Activated CD8-positive, alpha-beta memory T cell treated with anti-CD3 and anti-CD28 coated beads for 48 hours (primary cell): Measurements from ENCODE around the gene C22orf31.

Experiments
- DNase-seq, 3 experiments: peaks; one replicate each; pipeline ENCODE4 v3.0.0-alpha.2; 2020; ENCODE audit warnings: low read depth in 2 of 3, low spot score in 2 of 3

Gene C22orf31

DNA sequence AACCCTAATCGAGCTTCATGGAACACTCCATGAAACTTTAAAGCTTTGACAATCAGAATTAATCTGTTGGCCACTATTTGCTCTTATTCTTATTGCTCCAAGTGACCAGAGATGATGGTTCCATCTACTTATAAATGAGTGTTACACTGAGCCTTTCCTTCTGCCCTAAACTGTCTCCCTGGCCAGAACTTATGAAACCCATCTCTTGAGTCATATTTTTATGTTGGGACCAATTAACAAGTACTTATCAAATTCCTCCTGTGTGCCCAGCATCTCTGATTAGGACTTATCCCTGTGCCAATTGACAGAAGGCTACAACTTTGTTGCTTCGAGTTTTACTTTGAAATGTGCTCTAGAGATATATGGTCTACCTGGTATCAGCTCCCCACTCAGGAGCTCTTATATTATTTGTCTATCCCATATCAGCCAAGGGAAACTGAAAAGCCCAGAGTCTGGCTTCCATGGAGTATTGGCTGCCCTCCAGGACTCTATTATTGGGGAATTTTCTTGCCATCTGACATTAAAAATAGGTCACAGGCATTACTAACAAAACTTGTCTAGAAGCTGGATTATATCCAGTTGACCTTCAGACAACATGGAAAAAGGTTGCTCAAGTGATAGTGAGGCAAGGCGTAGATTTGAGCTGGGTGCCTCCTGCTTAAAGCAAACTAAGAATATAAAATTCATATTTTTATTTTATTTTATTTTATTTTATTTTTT is 20.0 kb upstream of the C22orf31 start:
- no peak for DNase-seq

DNA sequence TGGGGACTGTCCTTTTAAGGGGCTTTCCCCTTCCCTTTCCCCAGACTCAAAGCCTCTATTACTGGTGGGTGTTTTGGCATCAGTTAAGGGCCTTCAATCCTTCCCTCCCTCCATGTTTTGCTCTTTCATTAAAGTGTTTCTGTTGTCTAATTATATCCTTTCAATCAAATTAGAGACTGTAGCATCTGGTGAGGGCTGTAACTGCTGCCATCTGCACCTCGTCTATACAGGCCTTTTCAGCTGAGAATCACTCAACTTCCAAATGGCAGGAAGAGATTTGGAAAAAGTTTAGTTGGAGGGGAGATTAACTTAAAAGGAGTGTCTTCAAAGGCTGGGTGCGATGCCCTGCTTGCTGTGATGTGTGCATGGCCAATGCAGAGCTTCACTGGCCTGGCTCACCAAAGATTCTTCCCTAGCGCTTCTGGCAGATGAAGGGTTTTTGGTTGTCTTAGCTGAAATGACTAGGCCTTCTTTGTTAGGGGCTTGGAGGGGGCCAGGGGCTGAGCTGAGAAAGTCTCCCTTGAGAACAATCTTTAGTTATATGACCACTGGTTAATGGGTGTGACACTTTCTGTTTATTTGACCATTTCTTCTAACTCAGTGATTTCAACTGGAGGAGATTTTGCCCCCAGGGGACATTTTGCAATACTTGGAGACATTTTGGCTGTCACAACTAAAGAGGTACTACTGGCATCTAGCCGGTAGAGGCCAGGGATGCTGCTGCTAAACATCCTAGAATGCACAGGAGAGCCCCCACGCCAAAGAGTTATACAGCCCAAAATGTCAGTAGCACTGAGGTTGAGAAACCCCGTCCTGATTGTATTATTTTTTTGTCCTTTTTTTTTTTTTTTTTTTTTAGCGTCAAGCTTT is 18.7 kb upstream of the C22orf31 start:
- DNase-seq = no peak

DNA sequence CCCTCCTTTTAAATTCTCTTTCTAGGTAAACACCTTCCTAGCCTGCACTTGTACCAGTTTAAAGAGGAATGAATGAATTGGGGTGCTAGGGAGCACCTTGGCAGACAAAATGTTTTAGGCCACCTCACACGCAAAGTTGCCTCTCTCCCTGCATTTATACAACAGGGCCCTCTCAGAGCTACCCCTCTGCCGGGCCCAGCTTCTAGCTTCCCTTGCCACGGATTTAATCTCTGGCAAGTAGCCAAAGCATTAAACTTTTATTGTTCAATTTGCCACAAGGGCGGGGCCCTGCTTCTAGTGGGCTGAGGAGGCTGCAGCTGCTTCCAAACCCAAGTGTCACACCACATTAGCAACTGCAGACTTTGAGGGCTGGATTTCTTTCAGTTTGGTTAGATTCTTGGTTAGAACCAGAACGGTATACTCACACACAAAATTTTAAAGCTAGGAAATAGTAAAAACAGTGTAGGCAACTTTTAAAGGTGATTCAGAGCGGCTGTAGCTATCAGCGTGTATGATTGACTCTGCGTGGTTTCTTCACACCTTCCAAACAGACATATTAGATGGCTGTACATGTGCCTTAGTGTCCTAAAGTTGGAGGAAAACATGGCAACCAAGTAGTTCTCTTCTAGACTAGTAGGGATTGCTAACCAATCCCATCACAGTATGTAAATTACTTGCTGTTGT is 17.7 kb upstream of the C22orf31 start:
- DNase-seq = no peak

DNA sequence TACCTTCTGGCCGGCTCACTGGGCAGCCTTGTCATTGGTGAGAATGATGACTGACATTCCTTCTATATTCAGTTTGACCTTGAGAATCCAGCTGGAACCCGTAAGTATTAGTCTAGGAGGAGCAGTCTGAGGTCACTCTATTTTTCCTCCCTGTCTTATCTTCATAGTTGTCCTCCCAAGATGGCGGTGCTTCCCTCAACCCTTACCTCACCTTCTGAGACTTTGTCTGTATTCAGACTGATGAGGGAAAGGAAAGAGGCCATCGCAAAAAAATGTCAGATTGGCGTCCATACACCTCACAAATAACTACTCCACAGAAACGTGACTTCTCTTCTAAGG is 17.2 kb upstream of the C22orf31 start:
- DNase-seq = no peak

DNA sequence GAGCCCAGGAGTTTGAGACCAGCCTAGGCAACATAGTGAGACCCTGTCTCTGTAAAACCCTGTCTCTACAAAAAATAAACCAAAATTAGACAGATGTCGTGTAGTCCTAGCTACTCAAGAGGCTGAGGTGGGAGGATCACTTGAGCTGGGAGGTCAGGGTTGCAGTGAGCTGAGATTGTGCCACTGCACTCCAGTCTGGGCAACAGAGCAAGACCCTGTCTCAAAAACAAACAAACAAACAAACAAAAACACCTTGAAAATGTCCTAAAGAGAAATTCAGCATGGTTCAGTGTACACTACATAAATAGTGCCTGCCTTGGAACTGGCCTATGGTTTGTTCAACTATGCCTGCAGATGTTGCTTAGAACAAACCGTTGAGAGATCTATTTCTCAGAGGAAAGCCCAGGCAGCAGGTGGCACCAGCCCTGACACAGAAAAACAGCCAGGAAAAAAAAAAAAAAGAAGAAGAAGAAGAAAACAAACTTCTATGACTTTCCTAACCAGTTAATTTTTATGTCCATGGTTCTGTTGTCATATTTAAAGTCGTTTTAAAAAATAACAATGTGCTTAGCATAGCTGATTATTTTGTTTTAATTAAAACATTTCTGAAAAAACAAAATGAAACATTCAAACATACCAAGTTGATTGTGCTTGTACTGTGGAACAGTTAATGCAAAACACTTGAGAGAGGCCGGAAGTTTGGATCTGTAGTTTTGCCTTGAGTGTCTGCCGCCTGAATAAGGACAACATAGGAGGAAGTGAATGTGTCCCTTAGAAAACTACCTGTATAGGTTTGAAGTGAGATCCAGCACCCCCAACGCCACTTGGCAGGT is 16.6 kb upstream of the C22orf31 start:
- no peak for DNase-seq

DNA sequence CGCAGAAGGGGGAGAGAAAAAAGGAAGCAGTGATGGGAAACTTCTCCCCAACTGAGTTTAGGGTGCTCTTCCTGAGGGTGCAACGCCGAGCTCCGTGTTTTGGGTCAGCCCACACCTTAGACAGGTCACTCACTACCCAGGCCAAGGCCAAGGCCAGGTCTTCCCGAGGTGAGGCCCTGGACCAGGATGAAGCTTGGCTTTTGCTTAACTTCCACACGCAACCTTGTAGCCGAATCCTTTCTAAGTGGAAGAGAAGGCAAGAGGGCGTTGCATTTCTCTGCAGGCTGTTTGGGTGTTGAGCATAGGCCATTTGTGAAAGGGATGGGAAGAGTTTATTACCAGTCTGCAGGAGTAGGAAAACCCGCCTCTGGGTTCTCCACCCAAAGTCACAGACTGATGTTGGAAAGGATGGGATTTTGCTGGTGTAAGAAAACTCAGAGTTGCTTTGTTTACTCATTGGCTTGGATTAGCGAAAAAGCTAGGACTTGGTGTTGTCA is 12.7 kb upstream of the C22orf31 start:
- DNase-seq = no peak

DNA sequence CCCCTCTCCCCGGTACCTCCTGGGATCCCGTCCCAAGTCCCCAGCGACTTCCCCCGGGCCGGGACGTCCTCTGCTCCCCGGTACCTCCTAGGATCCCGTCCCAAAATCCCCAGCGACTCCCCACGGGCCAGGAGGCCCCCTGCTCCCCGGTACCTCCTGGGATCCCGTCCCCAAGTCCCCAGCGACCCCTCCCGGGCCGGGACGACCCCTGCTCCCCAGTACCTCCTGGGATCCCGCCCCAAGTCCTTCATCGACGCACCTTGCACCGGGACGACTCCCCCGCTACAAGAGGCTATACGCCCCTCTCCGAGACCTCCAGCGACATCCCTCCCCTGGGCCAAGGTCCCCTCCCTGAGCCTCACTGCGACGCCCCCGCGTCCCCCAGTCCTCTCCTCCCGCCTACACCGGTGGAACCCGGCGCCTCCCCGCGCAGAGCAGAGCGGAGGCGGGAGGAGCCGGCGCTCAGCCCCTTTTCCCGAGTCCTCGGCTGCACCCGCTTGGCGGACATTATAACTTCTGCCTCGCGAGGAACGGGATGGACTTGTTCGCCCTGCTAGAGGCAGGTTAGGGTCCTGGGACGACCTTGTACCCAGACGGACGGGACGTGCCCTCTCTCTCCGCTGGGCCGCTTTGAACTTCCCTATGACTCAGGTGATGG is 12.1 kb upstream of the C22orf31 start:
- DNase-seq = no peak

DNA sequence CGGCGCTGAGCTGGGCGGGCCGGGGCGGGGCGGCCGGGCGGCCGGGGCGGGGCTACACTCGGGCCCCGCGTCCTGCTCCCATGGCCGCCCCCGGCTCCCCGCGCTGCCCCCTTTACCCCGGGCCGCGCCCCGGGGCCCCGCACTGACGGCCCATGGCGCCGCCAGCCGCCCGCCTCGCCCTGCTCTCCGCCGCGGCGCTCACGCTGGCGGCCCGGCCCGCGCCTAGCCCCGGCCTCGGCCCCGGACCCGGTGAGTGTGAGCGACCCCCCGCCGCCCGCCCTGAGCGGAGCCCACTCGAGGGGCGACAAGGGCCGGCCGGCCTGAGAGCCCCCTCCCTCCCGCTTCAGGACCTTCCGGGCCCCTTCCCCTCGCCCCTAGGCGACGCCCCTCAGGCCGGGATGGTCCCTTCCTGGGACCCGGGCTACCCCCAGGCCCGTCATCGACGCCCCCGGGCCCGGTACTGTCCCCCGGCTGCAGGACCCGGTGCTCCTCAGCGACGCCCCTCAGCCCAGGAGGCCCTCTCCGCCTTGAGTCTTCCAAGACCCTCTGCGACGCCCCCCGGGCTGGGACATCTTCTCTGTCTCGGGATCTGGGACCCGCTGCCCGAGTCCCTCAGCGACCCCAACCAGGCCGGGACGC is 11.5 kb upstream of the C22orf31 start, which contains the start of gene KREMEN1:
KREMEN1 (plus strand) TSS at position 57 of the 639 bp plus-strand sequence; CDS start at position 153, 96 bp downstream.
- DNase-seq = no peak

DNA sequence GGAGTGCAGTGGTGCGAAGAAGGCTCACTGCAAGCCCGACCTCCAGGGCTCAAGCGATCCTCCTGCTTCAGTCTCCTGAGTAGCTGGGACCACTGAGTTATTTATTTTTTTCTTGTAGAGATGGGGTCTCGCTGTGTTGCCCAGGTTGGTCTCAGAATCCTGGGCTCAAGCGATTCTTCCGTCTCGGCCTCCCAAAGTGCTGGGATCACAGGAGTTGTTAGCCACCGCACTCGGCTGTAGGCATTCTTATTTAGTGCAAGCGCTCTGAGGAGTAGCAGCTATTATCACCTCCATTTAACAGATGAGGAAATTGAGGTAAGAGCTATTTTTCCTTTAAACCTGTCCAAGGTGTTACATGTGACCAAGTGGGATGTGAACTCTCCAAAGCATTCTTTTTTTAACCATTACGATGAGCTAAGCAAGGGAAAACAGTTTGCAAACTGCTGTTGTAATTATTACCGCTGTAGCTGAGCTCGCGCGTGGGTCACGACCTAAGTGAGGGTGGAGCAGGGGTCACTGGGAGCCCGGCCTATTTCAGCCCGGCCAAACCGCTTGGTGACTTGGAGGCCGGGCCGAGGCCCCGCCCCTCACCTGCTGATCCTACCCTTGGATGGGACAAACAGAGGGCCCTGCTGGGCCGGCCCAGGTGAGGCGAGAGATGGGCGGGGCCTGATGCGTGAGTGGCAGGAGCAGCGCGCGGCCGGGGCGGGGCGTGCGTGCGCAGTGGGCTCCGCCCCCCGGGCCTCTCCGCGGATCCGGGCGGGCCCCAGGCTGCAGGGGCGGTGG is 10.8 kb upstream of the C22orf31 start:
- peak; percentile 57 to 62 (median 58) for DNase-seq

DNA sequence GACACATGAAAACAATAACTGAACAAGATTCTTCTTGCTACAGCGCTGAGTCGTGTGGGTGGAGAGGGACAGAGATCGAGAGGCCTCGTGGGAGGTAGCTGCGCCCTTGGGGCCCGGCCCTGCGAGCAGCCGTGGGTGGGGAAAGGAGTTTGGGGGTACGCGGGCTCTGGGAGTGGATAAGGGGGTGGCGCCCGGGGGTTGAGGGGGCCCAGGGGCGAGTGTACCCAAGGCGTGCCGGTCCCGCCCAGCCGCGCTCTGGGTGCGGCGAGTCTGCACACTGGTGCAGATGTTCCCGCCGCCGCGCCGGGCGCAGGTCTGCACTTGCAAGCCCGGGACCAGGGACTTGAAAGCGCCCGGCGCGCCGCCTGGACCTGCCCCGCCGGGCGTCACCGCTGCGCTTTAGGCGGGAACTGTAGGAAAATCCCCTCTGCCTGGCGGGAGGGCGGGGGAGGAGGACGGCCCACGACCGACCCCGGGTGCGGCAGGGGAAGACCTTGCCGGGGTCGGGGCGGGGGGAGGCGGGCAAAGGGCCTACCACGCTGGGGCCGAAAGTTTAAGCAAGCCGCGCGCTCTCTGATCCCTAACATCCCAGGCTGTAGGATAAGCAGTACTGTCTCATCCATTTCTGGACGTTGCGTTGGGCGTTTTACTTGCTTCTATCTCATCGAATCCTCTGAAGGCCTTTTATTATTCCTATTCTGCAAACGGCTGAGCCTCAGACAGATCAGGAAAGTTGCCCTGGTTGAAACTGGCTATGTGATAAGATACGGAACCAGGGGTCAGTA is 9.8 kb upstream of the C22orf31 start:
- DNase-seq = peak in 1 of 3 experiments; percentile 25

DNA sequence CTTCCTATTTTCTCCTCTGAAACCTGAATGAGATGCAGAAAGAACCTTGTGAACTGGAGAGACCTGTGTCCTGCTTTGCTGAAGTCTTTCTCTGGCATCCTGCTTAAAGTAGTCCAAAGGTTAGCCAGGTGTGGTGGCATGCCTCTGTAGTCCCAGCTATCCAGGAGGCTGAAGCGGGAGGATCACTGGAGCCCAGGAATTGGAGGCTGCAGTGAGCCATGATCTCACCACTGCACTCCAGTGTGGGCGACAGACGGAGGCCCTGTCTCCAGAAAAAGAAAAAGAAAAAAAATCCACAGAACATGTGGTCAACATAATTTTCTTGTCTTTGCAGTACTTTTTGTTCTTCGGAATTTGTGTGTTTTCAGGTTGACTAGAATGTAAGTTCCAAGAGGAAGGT is 8.9 kb upstream of the C22orf31 start:
- DNase-seq = no peak

DNA sequence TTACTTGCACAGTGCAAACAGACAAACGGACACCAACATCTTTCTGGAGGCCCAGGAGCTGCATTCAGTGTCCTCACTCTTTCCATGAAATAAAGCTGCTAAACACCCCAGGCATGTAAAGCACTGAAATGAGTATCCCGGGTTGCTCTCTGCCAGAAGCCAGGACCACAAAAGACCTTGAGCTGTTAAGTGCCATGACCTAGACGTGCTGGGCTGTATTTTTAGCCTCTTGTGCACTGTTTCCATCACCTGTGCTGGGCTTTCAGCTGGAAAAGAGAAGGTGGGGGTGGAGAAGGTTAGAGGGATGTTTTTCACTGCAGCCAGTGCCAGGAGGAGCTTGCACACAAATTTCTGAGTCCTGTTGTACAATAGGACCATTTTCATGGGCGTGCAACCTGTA is 7.8 kb upstream of the C22orf31 start:
- DNase-seq = no peak

DNA sequence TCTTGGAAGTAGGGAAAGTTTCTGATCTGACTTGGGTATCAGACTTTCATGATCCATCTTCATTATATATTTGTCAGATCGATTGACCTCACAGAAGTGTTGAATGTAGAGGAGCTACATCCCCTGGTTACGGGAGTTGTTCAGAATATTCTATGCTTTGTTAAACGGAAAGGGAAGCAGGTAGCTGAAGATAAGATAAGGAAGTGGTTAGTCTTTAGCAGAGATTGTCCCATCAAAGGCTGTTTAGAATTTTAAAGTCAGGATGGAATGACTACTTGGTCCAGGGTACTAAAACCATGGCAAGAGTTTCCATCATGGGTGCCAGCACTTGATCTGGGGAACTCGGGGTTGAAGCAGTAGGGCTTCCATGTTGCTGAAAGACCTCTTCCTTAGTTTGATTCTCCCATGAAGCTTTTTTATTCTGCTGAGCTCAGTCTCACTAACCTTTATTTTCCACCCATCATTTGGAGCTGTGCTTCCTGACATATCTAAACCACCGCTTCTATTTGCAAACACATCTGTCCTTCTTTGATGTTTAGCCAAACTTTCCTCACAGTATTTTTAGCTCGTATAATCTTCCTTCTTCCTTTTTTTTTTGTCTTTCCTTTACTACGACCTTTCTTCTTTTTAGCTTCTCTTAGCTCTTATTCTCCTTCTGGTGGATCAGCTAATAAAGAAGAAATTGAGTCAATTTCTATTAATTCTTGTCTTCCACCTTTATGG is 4.0 kb upstream of the C22orf31 start:
- DNase-seq = no peak

DNA sequence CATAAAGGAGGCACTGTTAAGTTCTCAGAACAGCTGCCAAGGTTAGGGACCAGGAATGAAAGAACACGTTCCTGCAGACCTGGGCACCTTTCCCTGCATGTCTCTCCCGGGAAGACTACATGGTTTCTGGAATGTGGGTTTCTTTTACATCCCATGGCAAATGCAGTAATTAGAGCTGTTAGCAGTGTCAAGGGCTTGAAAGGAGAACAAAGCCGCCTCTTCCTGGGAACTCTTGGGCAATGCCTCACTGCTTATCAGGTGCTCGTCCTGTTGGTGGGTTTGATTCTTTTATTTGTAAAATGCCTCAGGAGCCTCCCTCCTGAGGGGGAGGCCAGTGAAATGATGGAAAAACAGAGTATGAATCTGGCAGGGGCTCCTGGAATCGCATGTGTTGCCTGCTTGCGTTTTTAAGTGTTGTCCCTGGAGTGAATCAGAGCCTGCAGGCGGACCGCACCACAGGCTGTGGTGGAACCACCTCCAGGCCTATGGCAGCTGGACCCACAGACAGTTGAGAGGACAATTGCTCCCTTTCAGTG is 723 bp upstream of the C22orf31 start:
- no peak for DNase-seq

DNA sequence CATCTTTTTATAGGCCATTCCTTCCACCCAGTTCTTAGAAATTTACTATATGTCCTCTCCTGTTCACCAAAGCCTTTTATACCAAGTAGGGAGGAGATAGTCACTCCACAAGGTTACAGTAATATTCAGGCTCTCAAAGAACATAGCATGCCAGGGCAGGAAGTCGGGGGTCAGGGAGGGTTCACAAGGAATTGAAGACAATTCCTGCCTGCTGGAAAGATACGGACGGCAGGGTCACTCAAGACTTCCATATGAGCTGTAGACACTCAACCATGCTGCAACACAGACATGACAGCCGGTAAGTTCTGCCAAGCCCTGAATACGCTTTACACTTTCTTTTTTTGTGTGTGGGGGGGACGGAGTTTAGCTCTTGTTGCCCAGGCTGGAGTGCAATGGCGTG is 700 bp downstream of the C22orf31 start:
- no peak for DNase-seq

DNA sequence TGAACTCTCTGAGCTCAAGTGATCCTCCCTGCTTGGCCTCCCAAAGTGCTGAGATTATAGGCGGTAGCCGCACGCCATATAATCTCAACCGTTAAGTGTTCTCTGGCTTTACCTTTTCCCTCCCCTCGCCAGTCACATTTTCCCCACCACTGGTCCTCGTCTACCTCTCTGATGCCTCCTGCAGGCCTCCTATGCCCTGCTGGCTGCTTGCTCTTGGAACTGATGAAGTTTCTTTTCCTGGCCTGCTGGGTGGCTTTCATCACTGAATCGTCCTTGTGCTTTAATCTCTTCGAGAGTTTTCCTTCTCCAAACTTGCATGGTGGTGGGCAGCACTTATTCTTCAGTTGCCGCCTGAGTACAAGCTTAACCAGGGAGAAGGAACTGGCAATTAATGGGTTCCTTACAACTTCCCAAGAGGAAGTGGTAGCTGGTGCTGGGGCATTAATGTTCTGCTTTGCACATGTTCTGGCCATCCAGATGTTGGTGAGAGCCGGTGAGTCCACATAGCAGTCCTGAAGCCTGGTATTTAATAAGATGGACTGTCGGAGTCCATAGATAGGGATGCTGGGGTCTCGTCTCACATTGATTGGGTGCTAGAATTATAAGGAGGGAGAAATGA is 1.3 kb downstream of the C22orf31 start:
- DNase-seq = no peak

DNA sequence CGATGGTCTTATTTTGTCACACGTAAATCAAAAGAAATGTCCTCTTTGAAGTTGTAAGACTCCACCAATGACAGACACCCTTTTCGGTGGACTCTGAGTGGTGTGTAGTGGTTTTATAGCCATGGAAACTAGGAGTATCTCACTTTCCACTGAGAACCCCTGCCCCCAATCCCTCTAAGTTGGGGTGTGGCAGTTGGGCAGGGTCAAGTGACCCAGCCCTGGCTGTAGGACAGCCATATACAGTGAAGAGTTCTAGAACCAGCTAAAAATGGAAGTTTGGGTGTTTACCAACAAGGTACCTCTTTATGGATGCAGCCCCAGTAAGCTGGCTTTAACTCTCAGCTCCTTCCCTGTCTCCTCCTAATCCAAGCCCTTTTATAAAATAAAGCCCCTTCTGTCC is 5.2 kb downstream of the C22orf31 start:
- DNase-seq = no peak
